SK-N-SH (cell line): ENCODE results near the gene TGM3. TPM values are rescaled to one million over a fixed set of nuclear protein-coding genes. Genes with fewer than 3 reads are reported as not detected.

Experiments
- CTCF ChIA-PET: fragments of 300-600, 350-600 bp; formaldehyde crosslinking; extraction: SDS; loops from one replicate; lab custom pipeline; 2021; lab: Yijun Ruan, JAX
- POLR2A ChIA-PET: fragments of 350-600 bp; sonication (Branson Sonifier 250); formaldehyde crosslinking; extraction: SDS; loops from one replicate; lab custom pipeline; 2020; ENCODE audit warnings: antibody characterized with exemption, inconsistent platforms; lab: Yijun Ruan, JAX
- DNase-seq: peaks from one replicate; pipeline ENCODE4 v3.0.0; 2012
- H2AFZ ChIP-seq: fragments of 200-600 bp; sonication (generic); 2 replicates; pipeline ENCODE4 v1.8.1; 2016; ENCODE audit warnings: antibody characterized with exemption, mild to moderate bottlenecking, low read depth
- H3F3A ChIP-seq: fragments of 200-600 bp; sonication (generic); replicated peaks from 2 replicates; pipeline ENCODE3; 2016; ENCODE audit warnings: antibody characterized with exemption, mild to moderate bottlenecking; ENCODE audit not compliant: insufficient read depth
- H3K27ac ChIP-seq, 2 experiments: fragments of 200-500 bp in 1 of 2; fragments of 200-600 bp in 1 of 2; sonication (Bioruptor generic) in 1 of 2; sonication (generic), shearing (Covaris generic) in 1 of 2; 2 replicates each; pipeline versions ENCODE4 v1.5.1 to v1.6.1; 2014 to 2016; ENCODE audit warnings: low read depth in 2 of 2, inconsistent platforms in 1 of 2, low read length in 1 of 2, mild to moderate bottlenecking in 1 of 2, mixed read lengths in 1 of 2
- H3K27me3 ChIP-seq: fragments of 200-600 bp; sonication (generic), shearing (Covaris generic); 2 replicates; pipeline ENCODE4 v1.6.1; 2016; ENCODE audit warnings: mixed run types; ENCODE audit not compliant: insufficient read depth
- H3K36me3 ChIP-seq, 2 experiments: fragments of 200-500 bp in 1 of 2; fragments of 200-600 bp in 1 of 2; sonication (Bioruptor generic) in 1 of 2; sonication (generic) in 1 of 2; replicated peaks in 1 of 2; 2 replicates each; pipeline versions ENCODE3 to v1.5.1; 2014 to 2016; ENCODE audit warnings: low read length in 1 of 2, mild to moderate bottlenecking in 1 of 2; ENCODE audit not compliant: insufficient read depth in 2 of 2, control insufficient read depth in 1 of 2
- H3K4me1 ChIP-seq, 2 experiments: fragments of 200-500 bp in 1 of 2; fragments of 200-600 bp in 1 of 2; sonication (Bioruptor generic) in 1 of 2; sonication (generic), shearing (Covaris generic) in 1 of 2; 2 replicates each; pipeline versions ENCODE4 v1.5.1 to v1.6.1; 2014 to 2016; ENCODE audit warnings: low read depth in 1 of 2, low read length in 1 of 2, mixed run types in 1 of 2; ENCODE audit not compliant: insufficient read depth in 2 of 2, control insufficient read depth in 1 of 2
- H3K4me2 ChIP-seq: fragments of 200-600 bp; sonication (generic), shearing (Covaris generic); 2 replicates; pipeline ENCODE4 v1.6.1; 2017; ENCODE audit warnings: mixed run types
- H3K4me3 ChIP-seq, 2 experiments: fragments of 200-500 bp in 1 of 2; fragments of 200-600 bp in 1 of 2; sonication (Bioruptor generic) in 1 of 2; sonication (generic), shearing (Covaris generic) in 1 of 2; 2 replicates each; pipeline versions ENCODE4 v1.5.1 to v1.8.1; 2014 to 2016; ENCODE audit warnings: low read depth in 2 of 2, inconsistent platforms in 1 of 2, low read length in 1 of 2, mild to moderate bottlenecking in 1 of 2, mixed read lengths in 1 of 2, moderate library complexity in 1 of 2
- H3K79me2 ChIP-seq: fragments of 200-600 bp; sonication (generic); 2 replicates; pipeline ENCODE4 v1.8.1; 2017; ENCODE audit warnings: mild to moderate bottlenecking; ENCODE audit not compliant: insufficient read depth
- H3K9ac ChIP-seq: fragments of 200-600 bp; sonication (generic); 2 replicates; pipeline ENCODE4 v1.6.1; 2017; ENCODE audit warnings: mixed run types
- H3K9me2 ChIP-seq: fragments of 200-600 bp; sonication (generic); 2 replicates; pipeline ENCODE4 v1.6.1; 2017; ENCODE audit warnings: mixed run types
- H3K9me3 ChIP-seq: fragments of 200-600 bp; sonication (generic); 2 replicates; pipeline ENCODE4 v1.6.1; 2017; ENCODE audit warnings: mixed run types, mild to moderate bottlenecking, moderate library complexity
- H4K20me1 ChIP-seq: fragments of 200-600 bp; sonication (generic); 2 replicates; pipeline ENCODE4 v1.6.1; 2017; ENCODE audit warnings: mild to moderate bottlenecking, mixed run types; ENCODE audit not compliant: insufficient read depth
- CTCF ChIP-seq: fragments of 200-600 bp; sonication (generic); IDR thresholded peaks from 2 replicates; pipeline ENCODE4 v1.6.1; 2017; ENCODE audit warnings: antibody characterized with exemption, mild to moderate bottlenecking, moderate library complexity
- EZH2phosphoT487 ChIP-seq: fragments of 200-600 bp; sonication (generic); IDR thresholded peaks from 2 replicates; pipeline ENCODE4 v1.6.1; 2017; ENCODE audit warnings: low read depth, mixed run types, mild to moderate bottlenecking, antibody characterized with exemption, moderate library complexity, borderline replicate concordance
- FOSL2 ChIP-seq: IDR thresholded peaks from 2 replicates; pipeline ENCODE4 v1.4.0; 2012; ENCODE audit warnings: low read depth, mild to moderate bottlenecking, moderate library complexity, borderline replicate concordance
- MAX ChIP-seq: IDR thresholded peaks from 2 replicates; pipeline ENCODE4 v1.4.0; 2012; ENCODE audit warnings: low read depth
- MEF2A ChIP-seq: IDR thresholded peaks from 2 replicates; pipeline ENCODE4 v1.4.0; 2012; ENCODE audit warnings: low read depth, borderline replicate concordance
- MXI1 ChIP-seq: IDR thresholded peaks from 2 replicates; pipeline ENCODE4 v1.6.1; 2012; ENCODE audit warnings: mild to moderate bottlenecking, low read depth, low read length, improper control_type of control experiment
- NFIC ChIP-seq: IDR thresholded peaks from 2 replicates; pipeline ENCODE4 v1.4.0; 2012; ENCODE audit warnings: borderline replicate concordance
- NRF1 ChIP-seq: IDR thresholded peaks from 2 replicates; pipeline ENCODE4 v1.6.1; 2012; ENCODE audit warnings: low read depth, mild to moderate bottlenecking, low read length
- RAD21 ChIP-seq: IDR thresholded peaks from 2 replicates; pipeline ENCODE4 v1.6.1; 2012; ENCODE audit warnings: mild to moderate bottlenecking, low read length
- RXRA ChIP-seq: IDR thresholded peaks from 2 replicates; pipeline ENCODE4 v1.4.0; 2012; ENCODE audit warnings: low read depth, mild to moderate bottlenecking, borderline replicate concordance
- SMC3 ChIP-seq: IDR thresholded peaks from 2 replicates; pipeline ENCODE4 v1.6.1; 2012; ENCODE audit warnings: low read depth, low read length, improper control_type of control experiment
- TAF1 ChIP-seq: IDR thresholded peaks from 2 replicates; pipeline ENCODE4 v1.6.1; 2012; ENCODE audit warnings: low read depth, mild to moderate bottlenecking, low read length, moderate library complexity, borderline replicate concordance
- TCF12 ChIP-seq: IDR thresholded peaks from 2 replicates; pipeline ENCODE4 v1.4.0; 2012
- TEAD4 ChIP-seq: IDR thresholded peaks from 2 replicates; pipeline ENCODE4 v1.4.0; 2012; ENCODE audit warnings: mild to moderate bottlenecking, borderline replicate concordance; ENCODE audit not compliant: insufficient read depth
- YY1 ChIP-seq: IDR thresholded peaks from 2 replicates; pipeline ENCODE4 v1.4.0; 2012; ENCODE audit warnings: low read depth, mild to moderate bottlenecking
- WGBS: methylation state at CpG from one replicate; pipeline ENCODE4 v1.1.6; 2017; ENCODE audit warnings: low lambda C conversion rate; 5-methylcytosine and 5-hydroxymethylcytosine counted together
- polyA plus RNA-seq, 3 experiments: library from polyadenylated mRNA; depleted of rRNA; stranded (reverse); fragments of >200 nt; gene quantifications; 2 replicates each; pipeline ENCODE4 v1.2.3, GENCODE V29; 2012
- TF ChIP-seq, protein P1 (sequence below): IDR thresholded peaks from 2 replicates; pipeline ENCODE4 v1.6.1; 2012; ENCODE audit warnings: mild to moderate bottlenecking, low read depth, low read length, moderate library complexity
- TF ChIP-seq, protein P2 (sequence below): fragments of 150-350 bp; IDR thresholded peaks from 2 replicates; pipeline ENCODE4 v1.6.1; 2016; ENCODE audit warnings: mild to moderate bottlenecking, low read depth, low read length

TGM3 gene
- polyA plus RNA-seq, 1 of the 3 experiments (the other 2 are of a cell fraction): not detected

DNA sequence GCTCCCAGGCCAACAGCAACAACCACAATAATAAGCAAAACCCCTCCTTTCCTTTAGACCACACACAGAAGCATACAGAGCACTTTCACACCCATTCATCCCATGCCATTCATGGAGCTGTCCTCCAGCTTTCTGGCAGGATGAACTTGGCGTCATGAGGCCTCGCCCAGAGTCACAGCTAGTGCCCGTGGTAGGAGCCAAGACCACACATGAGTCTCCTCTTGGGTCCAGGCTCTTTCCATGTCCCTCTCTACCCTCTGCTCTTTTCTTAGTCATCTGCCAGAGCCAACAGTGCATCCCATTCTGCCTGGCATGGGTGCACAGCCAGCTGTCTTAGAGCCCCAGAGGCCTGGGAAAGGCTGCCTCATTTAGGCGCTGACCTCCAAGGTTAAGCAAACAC is 1.8 kb upstream of the TGM3 start:
- POLR2A ChIA-PET: no interaction called here
- Histone ChIP-seq H3F3A (no peaks in the 10 kb centered on the region), H2AFZ (no peak overlapping the region), H4K20me1 (no peaks in the 10 kb centered on the region), H3K4me1 (no peaks in the 10 kb centered on the region), H3K27ac (no peak overlapping the region), H3K9me2 (no peaks in the 10 kb centered on the region), H3K27me3 (peaks cover 17% of the 10 kb centered on the region), H3K9me3 (no peaks in the 10 kb centered on the region), H3K36me3 (no peaks in the 10 kb centered on the region), H3K9ac (no peak overlapping the region), H3K79me2 (no peaks in the 10 kb centered on the region), H3K4me3 (no peak overlapping the region), H3K4me2 (no peak overlapping the region)
- TF ChIP-seq SMC3: no peak
- no peak for TF ChIP-seq RAD21
- no peak for TF ChIP-seq NRF1
- TF ChIP-seq CTCF: no peak
- no peak for TF ChIP-seq TEAD4
- TF ChIP-seq RXRA: no peak
- no peak for TF ChIP-seq FOSL2
- no peak for TF ChIP-seq MXI1
- TF ChIP-seq YY1: no peak
- TF ChIP-seq NFIC: no peak
- TF ChIP-seq, protein P1, sequence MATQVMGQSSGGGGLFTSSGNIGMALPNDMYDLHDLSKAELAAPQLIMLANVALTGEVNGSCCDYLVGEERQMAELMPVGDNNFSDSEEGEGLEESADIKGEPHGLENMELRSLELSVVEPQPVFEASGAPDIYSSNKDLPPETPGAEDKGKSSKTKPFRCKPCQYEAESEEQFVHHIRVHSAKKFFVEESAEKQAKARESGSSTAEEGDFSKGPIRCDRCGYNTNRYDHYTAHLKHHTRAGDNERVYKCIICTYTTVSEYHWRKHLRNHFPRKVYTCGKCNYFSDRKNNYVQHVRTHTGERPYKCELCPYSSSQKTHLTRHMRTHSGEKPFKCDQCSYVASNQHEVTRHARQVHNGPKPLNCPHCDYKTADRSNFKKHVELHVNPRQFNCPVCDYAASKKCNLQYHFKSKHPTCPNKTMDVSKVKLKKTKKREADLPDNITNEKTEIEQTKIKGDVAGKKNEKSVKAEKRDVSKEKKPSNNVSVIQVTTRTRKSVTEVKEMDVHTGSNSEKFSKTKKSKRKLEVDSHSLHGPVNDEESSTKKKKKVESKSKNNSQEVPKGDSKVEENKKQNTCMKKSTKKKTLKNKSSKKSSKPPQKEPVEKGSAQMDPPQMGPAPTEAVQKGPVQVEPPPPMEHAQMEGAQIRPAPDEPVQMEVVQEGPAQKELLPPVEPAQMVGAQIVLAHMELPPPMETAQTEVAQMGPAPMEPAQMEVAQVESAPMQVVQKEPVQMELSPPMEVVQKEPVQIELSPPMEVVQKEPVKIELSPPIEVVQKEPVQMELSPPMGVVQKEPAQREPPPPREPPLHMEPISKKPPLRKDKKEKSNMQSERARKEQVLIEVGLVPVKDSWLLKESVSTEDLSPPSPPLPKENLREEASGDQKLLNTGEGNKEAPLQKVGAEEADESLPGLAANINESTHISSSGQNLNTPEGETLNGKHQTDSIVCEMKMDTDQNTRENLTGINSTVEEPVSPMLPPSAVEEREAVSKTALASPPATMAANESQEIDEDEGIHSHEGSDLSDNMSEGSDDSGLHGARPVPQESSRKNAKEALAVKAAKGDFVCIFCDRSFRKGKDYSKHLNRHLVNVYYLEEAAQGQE: no peak
- TF ChIP-seq MEF2A: no peak
- CTCF ChIA-PET: interaction anchor here (1.9 kb wide), 1 partner anchor 17 kb away, joined by 4 read pairs; no protein-coding TSS in a partner anchor
- WGBS: 69% methylated on average over 4 of the region's 4 CpGs
- DNase-seq: no peak

DNA sequence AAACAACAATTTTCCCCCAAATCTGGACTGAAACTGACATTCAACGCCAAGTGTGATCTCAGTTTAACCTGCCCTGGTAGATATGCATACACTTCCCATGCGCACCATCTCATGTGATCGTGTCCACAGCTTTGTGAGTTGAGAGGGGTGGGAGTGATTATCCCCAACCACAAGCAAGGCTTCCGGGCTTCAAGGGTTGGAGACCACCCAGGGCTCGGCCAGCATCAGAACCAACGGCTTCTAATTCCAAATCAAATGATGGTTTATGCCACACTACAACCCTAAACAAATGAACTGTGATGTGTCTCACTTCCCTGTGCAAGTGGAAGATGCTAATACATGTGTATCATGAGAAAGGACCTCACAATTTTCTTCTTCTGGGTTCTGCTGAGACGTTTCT is 515 bp upstream of the TGM3 start:
- no peaks in the 10 kb centered on the region for H3K36me3 ChIP-seq
- H3K4me1 ChIP-seq: no peaks in the 10 kb centered on the region
- DNase-seq: no peak
- H3K79me2 ChIP-seq: no peaks in the 10 kb centered on the region
- H3K27me3 ChIP-seq: peaks cover 15% of the 10 kb centered on the region
- no peak overlapping the region for H3K4me3 ChIP-seq
- H3K9me3 ChIP-seq: no peaks in the 10 kb centered on the region
- H3K4me2 ChIP-seq: no peak overlapping the region
- H4K20me1 ChIP-seq: no peaks in the 10 kb centered on the region
- ChIA-PET POLR2A (no interaction called here), CTCF (interaction anchor here (0.7 to 1.9 kb wide), 2 partner anchors 19 to 544 kb away, joined by 3 to 4 read pairs; no protein-coding TSS in a partner anchor)
- 33% methylated on average over 7 of the region's 7 CpGs for WGBS
- no peak overlapping the region for H3K27ac ChIP-seq
- H2AFZ ChIP-seq: no peak overlapping the region
- no peaks in the 10 kb centered on the region for H3K9me2 ChIP-seq
- H3F3A ChIP-seq: no peaks in the 10 kb centered on the region
- no peak overlapping the region for H3K9ac ChIP-seq
- TF ChIP-seq MEF2A (no peak), NFIC (no peak), MXI1 (no peak), NRF1 (no peak), EZH2phosphoT487 (no peak), TAF1 (no peak), MAX (no peak), TCF12 (no peak)
- TF ChIP-seq, protein P2, sequence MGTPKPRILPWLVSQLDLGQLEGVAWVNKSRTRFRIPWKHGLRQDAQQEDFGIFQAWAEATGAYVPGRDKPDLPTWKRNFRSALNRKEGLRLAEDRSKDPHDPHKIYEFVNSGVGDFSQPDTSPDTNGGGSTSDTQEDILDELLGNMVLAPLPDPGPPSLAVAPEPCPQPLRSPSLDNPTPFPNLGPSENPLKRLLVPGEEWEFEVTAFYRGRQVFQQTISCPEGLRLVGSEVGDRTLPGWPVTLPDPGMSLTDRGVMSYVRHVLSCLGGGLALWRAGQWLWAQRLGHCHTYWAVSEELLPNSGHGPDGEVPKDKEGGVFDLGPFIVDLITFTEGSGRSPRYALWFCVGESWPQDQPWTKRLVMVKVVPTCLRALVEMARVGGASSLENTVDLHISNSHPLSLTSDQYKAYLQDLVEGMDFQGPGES: no peak
- TF ChIP-seq, protein P1: no peak
